Naive thymus-derived CD8-positive, alpha-beta T cell (primary cell): ENCODE results near the gene RASSF1. TPM values are rescaled to one million over a fixed set of nuclear protein-coding genes. Genes with fewer than 3 reads are reported as not detected.

Experiments used
- ATAC-seq, 2 donors: fragments of 150-1000 bp; cut with Tn5 transposase in 1 of 2; sonication (Bioruptor Pico), chemical (Tn5 transposase) in 1 of 2; 1 replicate in 1 of 2; 2 replicates in 1 of 2; pipeline ENCODE4 v1.10.0; 2021; ENCODE audit warnings: mild to moderate bottlenecking in 2 of 2, moderate library complexity in 2 of 2
- POLR2A ChIA-PET: fragments of 350-600 bp; sonication (Branson Sonifier 250); formaldehyde crosslinking; loops from one replicate; lab custom pipeline; 2021; ENCODE audit warnings: antibody characterized with exemption; lab: Charles Lee
- DNase-seq, 10 donors: peaks; one replicate each; pipeline versions ENCODE4 v3.0.0 to v3.0.0-alpha.2; 2020 to 2022
- H3K27ac Mint-ChIP-seq, 10 donors: one replicate each; pipeline ENCODE4 v1.8.0; 2020 to 2022; ENCODE audit warnings: mild to moderate bottlenecking in 10 of 10, mixed read lengths in 10 of 10, moderate library complexity in 4 of 10, inconsistent platforms in 1 of 10
- H3K27me3 Mint-ChIP-seq, 5 donors: one replicate each; pipeline ENCODE4 v1.8.0; 2021 to 2022; ENCODE audit warnings: mixed read lengths in 5 of 5
- H3K36me3 Mint-ChIP-seq, 3 donors: one replicate each; pipeline ENCODE4 v1.8.0; 2020 to 2022; ENCODE audit warnings: mixed read lengths in 3 of 3, mild to moderate bottlenecking in 2 of 3, inconsistent platforms in 1 of 3
- H3K4me1 Mint-ChIP-seq, 4 donors: one replicate each; pipeline ENCODE4 v1.8.0; 2021 to 2022; ENCODE audit warnings: mixed read lengths in 4 of 4
- H3K4me3 Mint-ChIP-seq, 10 donors: one replicate each; pipeline ENCODE4 v1.8.0; 2020 to 2022; ENCODE audit warnings: mild to moderate bottlenecking in 10 of 10, mixed read lengths in 10 of 10, moderate library complexity in 6 of 10, inconsistent platforms in 1 of 10
- H3K9me3 Mint-ChIP-seq, 9 donors: one replicate each; pipeline ENCODE4 v1.8.0; 2020 to 2022; ENCODE audit warnings: mixed read lengths in 9 of 9, mild to moderate bottlenecking in 3 of 9, inconsistent platforms in 1 of 9, moderate library complexity in 1 of 9
- polyA plus RNA-seq, 3 donors: library from polyadenylated mRNA; unstranded; fragments of 300-500 nt; fragmentation: Illumina TruSeq; gene quantifications; one replicate each; pipeline ENCODE4 v1.2.3, GENCODE V29; 2021
- total RNA-seq, 8 experiments: library from RNA in 2 of 8; stranded (reverse) in 2 of 8; gene quantifications; one replicate each; pipeline ENCODE4 v1.2.3 and lab custom pipeline; 2021 to 2026

The RASSF1 gene
- total and polyA plus RNA-seq, 5 experiments from 2014 or later: 50.8 to 87.6 (median 68.1) TPM

GRCh38 chr3:50339485-50340146 lies 1.0 kb downstream of the RASSF1 start:
- Mint-ChIP-seq H3K9me3 (no peaks in the 10 kb centered on the region), H3K36me3 (peaks cover 0 to 3% (median 0%) of the 10 kb centered on the region in 3 donors), H3K4me1 (peaks cover 27 to 72% (median 66%) of the 10 kb centered on the region in 4 donors), H3K4me3 (peak overlapping the region; percentile 86 to 98 (median 94)), H3K27me3 (no peaks in the 10 kb centered on the region), H3K27ac (peak overlapping the region; percentile 94 to 99 (median 96))
- POLR2A ChIA-PET: interaction anchor here (1.7 to 14.5 kb wide), 8 partner anchors 8 to 47 kb away, joined by 6 to 318 read pairs (median 32); partner anchors contain the start of genes CYB561D2, HYAL2, HYAL3 and IFRD2
- no peak for ATAC-seq
- DNase-seq: no peak

DNA sequence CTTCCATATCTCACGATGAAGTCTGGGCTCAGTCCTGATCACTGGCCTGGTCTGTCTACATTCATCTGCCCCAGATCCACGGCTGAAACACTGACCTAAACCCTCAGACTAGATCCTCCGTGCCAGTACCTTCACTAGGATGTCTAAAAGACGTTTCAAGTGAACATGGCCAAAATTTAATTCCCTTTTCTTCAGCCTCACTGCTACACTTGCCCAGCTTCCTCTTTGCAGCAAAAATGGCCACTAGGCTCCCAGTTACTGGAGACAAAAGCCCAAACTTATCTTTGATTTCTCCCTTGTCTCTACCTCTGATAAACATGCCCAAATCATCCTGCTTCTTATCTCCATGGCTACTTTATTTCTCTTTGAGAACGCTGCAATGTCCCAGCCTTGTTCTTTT lies 1.7 kb downstream of the RASSF1 start:
- POLR2A ChIA-PET: interaction anchor here (0.7 to 14.5 kb wide), 8 partner anchors 11 to 314 kb away, joined by 3 to 318 read pairs (median 46); partner anchors contain the start of genes CYB561D2, HYAL2, HYAL3 and NAA80
- no peaks in the 10 kb centered on the region for H3K27me3 Mint-ChIP-seq
- H3K36me3 Mint-ChIP-seq: peaks cover 0 to 7% (median 0%) of the 10 kb centered on the region in 3 donors
- H3K4me1 Mint-ChIP-seq: peaks cover 30 to 75% (median 72%) of the 10 kb centered on the region in 4 donors
- DNase-seq (no peak), ATAC-seq (no peak)
- H3K9me3 Mint-ChIP-seq: no peaks in the 10 kb centered on the region
- H3K27ac Mint-ChIP-seq: peak overlapping the region; percentile 94 to 99 (median 96)
- H3K4me3 Mint-ChIP-seq: peak overlapping the region; percentile 86 to 98 (median 94)

DNA sequence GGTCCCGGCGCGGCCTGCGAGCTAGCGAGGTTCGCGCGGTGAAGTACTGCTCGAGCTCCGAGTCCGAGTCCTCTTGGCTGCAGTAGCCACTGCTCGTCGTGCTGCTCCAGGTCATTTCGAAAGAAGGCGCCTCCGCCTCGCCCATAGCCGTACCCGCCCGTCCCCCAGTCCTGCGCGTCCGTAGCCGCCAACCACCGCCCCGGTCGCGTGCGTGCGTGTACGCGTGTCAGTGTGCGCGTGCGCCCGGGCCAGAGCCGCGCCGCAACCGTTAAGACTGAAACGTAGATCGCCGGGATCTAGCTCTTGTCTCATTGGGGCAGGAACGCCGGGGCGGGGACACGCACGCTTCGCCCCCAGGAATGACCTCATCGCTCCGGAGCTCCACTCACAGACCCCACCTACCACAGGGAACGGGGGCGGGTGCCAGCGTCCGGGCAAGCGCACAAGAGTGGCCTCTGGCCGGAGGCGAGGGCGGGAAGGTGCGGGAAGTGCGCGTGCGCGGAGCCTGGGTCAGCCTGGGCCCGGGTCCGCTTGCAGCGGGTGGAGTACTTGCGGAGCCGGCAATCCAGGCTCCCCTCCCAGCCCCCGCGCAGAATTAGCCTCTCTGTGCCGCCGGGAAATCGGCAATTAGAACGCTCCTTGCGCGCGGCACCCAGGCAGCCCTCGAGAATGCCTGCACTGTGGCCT lies 3.3 kb downstream of the RASSF1 start:
- ATAC-seq (peak; percentile 77 to 78), DNase-seq (peak; percentile 84 to 98 (median 92))
- Mint-ChIP-seq H3K9me3 (no peaks in the 10 kb centered on the region), H3K36me3 (peaks cover 0 to 12% (median 0%) of the 10 kb centered on the region in 3 donors), H3K4me3 (peak overlapping the region; percentile 86 to 98 (median 94)), H3K4me1 (peaks cover 34 to 79% (median 74%) of the 10 kb centered on the region in 4 donors), H3K27ac (peak overlapping the region; percentile 94 to 99 (median 96)), H3K27me3 (no peaks in the 10 kb centered on the region)
- POLR2A ChIA-PET: interaction anchor here (0.6 to 14.5 kb wide), 27 partner anchors 8 to 1048 kb away, joined by 3 to 318 read pairs (median 5); partner anchors contain the start of genes C3orf18, CISH, CYB561D2 and GNAI2

DNA sequence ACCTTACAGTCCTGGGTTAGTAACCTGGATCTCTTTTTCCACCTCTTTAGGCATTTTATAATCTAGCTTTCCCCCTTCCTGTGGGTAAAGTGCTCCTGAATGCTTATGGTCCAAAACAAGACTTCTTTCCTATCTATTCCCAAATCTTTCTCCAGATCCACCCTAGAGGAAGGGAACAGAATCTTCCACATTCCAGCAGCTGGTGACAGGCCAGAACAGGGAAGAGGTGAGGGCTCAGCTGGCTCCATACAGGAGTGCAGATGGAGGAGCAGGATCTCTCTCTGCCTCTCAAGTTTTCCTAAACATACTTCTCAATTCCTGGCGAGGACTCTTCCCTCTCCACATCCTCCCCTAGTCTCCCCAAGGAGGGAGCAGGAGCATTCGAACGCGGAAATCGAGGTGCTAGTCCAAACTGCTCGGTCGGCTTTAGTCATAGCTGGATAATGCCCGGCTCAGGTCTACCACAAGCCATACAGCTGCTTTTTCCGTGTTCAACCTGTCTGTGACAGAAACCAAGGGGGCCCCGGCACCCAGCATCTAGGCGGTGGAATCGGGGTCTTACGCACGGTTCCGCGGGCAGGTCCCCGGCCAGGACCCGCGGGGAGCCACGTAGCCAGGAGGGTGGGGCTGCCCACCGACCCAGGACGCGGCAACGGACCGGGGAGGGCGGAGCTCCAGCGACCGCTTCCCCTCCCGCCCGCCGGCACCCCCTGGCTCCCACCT lies 4.0 kb downstream of the RASSF1 start:
- ATAC-seq (peak; percentile 41 to 43), DNase-seq (peak in 1 of 10 donors; percentile 44)
- Mint-ChIP-seq H3K4me3 (peak overlapping the region; percentile 86 to 98 (median 94)), H3K27ac (peak overlapping the region; percentile 83 to 99 (median 96)), H3K36me3 (peaks cover 0 to 17% (median 0%) of the 10 kb centered on the region in 3 donors), H3K27me3 (no peaks in the 10 kb centered on the region), H3K9me3 (no peaks in the 10 kb centered on the region), H3K4me1 (peaks cover 34 to 77% (median 72%) of the 10 kb centered on the region in 4 donors)
- POLR2A ChIA-PET: interaction anchor here (0.6 to 14.5 kb wide), 29 partner anchors 9 to 1049 kb away, joined by 3 to 318 read pairs (median 4); partner anchors contain the start of genes C3orf18, CISH, CYB561D2 and GNAI2

GRCh38 chr3:50334339-50335075 lies 6.1 kb downstream of the RASSF1 start:
- POLR2A ChIA-PET: interaction anchor here (1.1 to 14.5 kb wide), 8 partner anchors 9 to 36 kb away, joined by 3 to 318 read pairs (median 3); partner anchors contain the start of genes CYB561D2 and NPRL2
- peak overlapping the region in 9 of 10 donors; percentile 21 to 77 (median 55) for H3K4me3 Mint-ChIP-seq
- peak overlapping the region in 9 of 10 donors; percentile 87 to 97 (median 95) for H3K27ac Mint-ChIP-seq
- no peak for DNase-seq
- H3K36me3 Mint-ChIP-seq: peaks cover 0 to 37% (median 0%) of the 10 kb centered on the region in 3 donors
- no peaks in the 10 kb centered on the region for H3K9me3 Mint-ChIP-seq
- no peak for ATAC-seq
- H3K27me3 Mint-ChIP-seq: no peaks in the 10 kb centered on the region
- H3K4me1 Mint-ChIP-seq: peaks cover 31 to 61% (median 57%) of the 10 kb centered on the region in 4 donors

- H3K27me3 Mint-ChIP-seq: no peaks in the 10 kb centered on the region
- POLR2A ChIA-PET: interaction anchor here (1.1 to 1.3 kb wide), 3 partner anchors 11 to 14 kb away, joined by 3 to 4 read pairs (median 3); no protein-coding TSS in a partner anchor
Observed at GRCh38 chr3:50333744-50334328, 6.8 kb downstream of the RASSF1 start.

DNA sequence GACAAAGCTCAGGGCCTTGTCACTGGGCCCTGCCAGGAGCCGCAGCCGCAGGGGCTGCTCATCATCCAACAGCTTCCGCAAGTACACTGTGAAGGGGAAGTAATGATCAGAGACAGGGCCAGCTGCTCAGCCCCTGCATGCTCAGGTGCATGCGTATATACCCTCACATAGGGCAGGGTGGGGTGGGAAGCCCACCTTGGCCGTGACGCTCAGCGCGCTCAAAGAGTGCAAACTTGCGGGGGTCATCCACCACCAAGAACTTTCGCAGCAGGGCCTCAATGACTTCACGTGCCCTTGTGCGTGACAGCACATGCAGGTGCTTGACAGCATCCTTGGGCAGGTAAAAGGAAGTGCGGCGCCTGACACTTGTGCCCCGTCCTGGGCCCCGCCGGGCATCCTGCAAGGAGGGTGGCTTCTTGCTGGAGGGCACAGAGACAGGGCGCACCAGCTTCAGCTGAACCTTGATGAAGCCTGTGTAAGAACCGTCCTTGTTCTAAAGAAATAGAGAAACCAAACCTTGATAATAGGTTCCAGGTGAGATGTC lies 9.2 kb downstream of the RASSF1 start:
- peaks cover 0 to 39% (median 0%) of the 10 kb centered on the region in 3 donors for H3K36me3 Mint-ChIP-seq
- ATAC-seq (no peak), DNase-seq (no peak)
- H3K9me3 Mint-ChIP-seq: no peaks in the 10 kb centered on the region
- no peaks in the 10 kb centered on the region for H3K27me3 Mint-ChIP-seq
- peaks cover 16 to 58% (median 48%) of the 10 kb centered on the region in 4 donors for H3K4me1 Mint-ChIP-seq
- no peak overlapping the region for H3K4me3 Mint-ChIP-seq
- POLR2A ChIA-PET: interaction anchor here (0.6 to 2.6 kb wide), 5 partner anchors 9 to 39 kb away, joined by 3 to 14 read pairs (median 4); partner anchors contain the start of genes CYB561D2, IFRD2, NPRL2 and RASSF1
- peak overlapping the region in 4 of 10 donors; percentile 11 to 72 (median 26) for H3K27ac Mint-ChIP-seq

More at GRCh38 chr3:50333744-50334328, 6.8 kb downstream of the RASSF1 start:
- no peak for ATAC-seq
- no peak for DNase-seq
- Mint-ChIP-seq H3K4me3 (peak overlapping the region; percentile 10 to 77 (median 48)), H3K4me1 (peaks cover 27 to 58% (median 51%) of the 10 kb centered on the region in 4 donors), H3K36me3 (peaks cover 0 to 38% (median 0%) of the 10 kb centered on the region in 3 donors), H3K9me3 (no peaks in the 10 kb centered on the region), H3K27ac (peak overlapping the region; percentile 75 to 97 (median 93))

- Mint-ChIP-seq H3K27ac (peak overlapping the region in 3 of 10 donors; percentile 32 to 84 (median 49)), H3K36me3 (peaks cover 0 to 39% (median 0%) of the 10 kb centered on the region in 3 donors), H3K9me3 (no peaks in the 10 kb centered on the region), H3K4me3 (peak overlapping the region in 1 of 10 donors; percentile 14), H3K4me1 (peaks cover 13 to 52% (median 42%) of the 10 kb centered on the region in 4 donors), H3K27me3 (no peaks in the 10 kb centered on the region)
- DNase-seq (no peak), ATAC-seq (no peak)
- POLR2A ChIA-PET: interaction anchor here (0.5 to 2.5 kb wide), 2 partner anchors 11 to 104 kb away, joined by 4 to 14 read pairs; partner anchors contain the start of gene RASSF1
Observed at GRCh38 chr3:50330330-50330729, 10.3 kb downstream of the RASSF1 start.

GRCh38 chr3:50327943-50328691 lies 12.5 kb downstream of the RASSF1 start, which contains the start of gene TUSC2:
Gene TUSC2 (minus strand): TSS chr3:50328223. CDS start chr3:50328099, 124 bp downstream.
- Mint-ChIP-seq H3K27ac (peak within 1 kb of the TSS; percentile 85 to 97 (median 95)), H3K9me3 (no peaks in the 10 kb centered on the region), H3K27me3 (no peaks in the 10 kb centered on the region), H3K4me3 (peak within 1 kb of the TSS; percentile 84 to 97 (median 94)), H3K4me1 (peaks cover 6 to 38% (median 34%) of the 10 kb centered on the region in 4 donors), H3K36me3 (peaks cover 0 to 32% (median 0%) of the 10 kb centered on the region in 3 donors)
- POLR2A ChIA-PET: interaction anchor here (0.9 to 2.8 kb wide), 11 partner anchors 10 to 239 kb away, joined by 3 to 48 read pairs (median 9); partner anchors contain the start of genes C3orf18, CYB561D2, HYAL3 and IFRD2
- peak; percentile 89 to 97 (median 92) for DNase-seq
- ATAC-seq: peak; percentile 93 to 96
